HepG2 (cell line): Measurements from ENCODE around the gene PLXDC2.

ENCODE experiments used
- CAMTA2 ChIP-seq: sonication (generic); formaldehyde crosslinking; IDR thresholded peaks from 2 replicates; pipeline ENCODE4 v1.4.0; 2020; ENCODE audit warnings: mild to moderate bottlenecking, missing genetic modification reagents, borderline replicate concordance
- FOXC1 ChIP-seq: sonication (generic); formaldehyde crosslinking; IDR thresholded peaks from 2 replicates; pipeline ENCODE4 v1.8.0; 2022; ENCODE audit warnings: mild to moderate bottlenecking, missing genetic modification reagents, borderline replicate concordance
- FOXJ3 ChIP-seq: sonication (generic); formaldehyde crosslinking; IDR thresholded peaks from 2 replicates; pipeline ENCODE4 v1.4.0; 2020; ENCODE audit warnings: missing genetic modification reagents, mild to moderate bottlenecking, borderline replicate concordance
- JUND ChIP-seq: sonication (generic); formaldehyde crosslinking; IDR thresholded peaks from 2 replicates; pipeline ENCODE4 v1.8.0; 2022; ENCODE audit warnings: mild to moderate bottlenecking, missing genetic modification reagents
- KAT8 ChIP-seq: IDR thresholded peaks from 2 replicates; pipeline ENCODE4 v1.6.1; 2016; ENCODE audit warnings: missing genetic modification reagents, missing compliant biosample characterization
- KDM5A ChIP-seq: fragments of 200-600 bp; sonication (generic); IDR thresholded peaks from 2 replicates; pipeline ENCODE4 v1.7.0; 2018; ENCODE audit warnings: antibody characterized with exemption, mild to moderate bottlenecking, low read length, borderline replicate concordance
- SIN3B ChIP-seq: fragments of 150-350 bp; IDR thresholded peaks from 2 replicates; pipeline ENCODE4 v1.6.1; 2014; ENCODE audit warnings: low read length
- ZKSCAN1 ChIP-seq: fragments of 150-350 bp; IDR thresholded peaks from 2 replicates; pipeline ENCODE4 v1.6.1; 2014; ENCODE audit warnings: low read length
- ZNF12 ChIP-seq: sonication (generic); formaldehyde crosslinking; IDR thresholded peaks from 2 replicates; pipeline ENCODE4 v1.5.0; 2020; ENCODE audit warnings: missing genetic modification reagents
- ZNF569 ChIP-seq: sonication (generic); formaldehyde crosslinking; IDR thresholded peaks from 2 replicates; pipeline ENCODE4 v1.5.0; 2020; ENCODE audit warnings: mild to moderate bottlenecking, missing genetic modification reagents, moderate library complexity, borderline replicate concordance
- ZNF747 ChIP-seq: sonication (generic); formaldehyde crosslinking; IDR thresholded peaks from 2 replicates; pipeline ENCODE4 v1.8.1; 2023; ENCODE audit warnings: missing genetic modification reagents, mild to moderate bottlenecking, borderline replicate concordance
- TF ChIP-seq, protein P1 (sequence below): sonication (generic); formaldehyde crosslinking; IDR thresholded peaks from 2 replicates; pipeline ENCODE4 v1.5.0; 2020; ENCODE audit warnings: mild to moderate bottlenecking, missing genetic modification reagents, moderate library complexity
- TF ChIP-seq, protein P2 (sequence below): sonication (generic); formaldehyde crosslinking; IDR thresholded peaks from 2 replicates; pipeline ENCODE4 v1.8.1; 2022; ENCODE audit warnings: low read depth, mild to moderate bottlenecking, missing genetic modification reagents

DNA sequence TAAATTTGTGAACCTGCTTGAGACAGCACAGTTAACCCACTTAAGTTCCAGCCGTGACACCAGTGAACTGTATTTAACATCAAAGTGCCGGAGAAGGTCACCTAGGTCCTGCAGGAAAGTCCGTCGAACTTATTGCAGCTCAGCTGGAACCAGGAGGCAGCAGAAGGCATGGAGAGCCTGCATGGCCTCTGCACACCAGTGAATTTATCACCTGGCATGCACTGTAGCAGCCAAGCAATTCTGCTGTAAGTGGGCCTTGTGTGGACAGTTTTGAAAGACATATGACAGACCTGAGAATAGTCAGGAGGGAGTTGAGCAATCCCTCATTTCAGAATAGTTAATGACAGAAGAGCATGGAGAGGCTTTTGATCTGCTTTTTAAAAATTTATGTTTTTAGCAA is 108.8 kb downstream of the PLXDC2 start:
- no peak for TF ChIP-seq SIN3B
- no peak for TF ChIP-seq FOXC1 (CRISPR knock-in tag)
- no peak for TF ChIP-seq ZNF747
- TF ChIP-seq KDM5A = no peak
- TF ChIP-seq ZNF569 (CRISPR knock-in tag) = no peak
- TF ChIP-seq, protein P1, sequence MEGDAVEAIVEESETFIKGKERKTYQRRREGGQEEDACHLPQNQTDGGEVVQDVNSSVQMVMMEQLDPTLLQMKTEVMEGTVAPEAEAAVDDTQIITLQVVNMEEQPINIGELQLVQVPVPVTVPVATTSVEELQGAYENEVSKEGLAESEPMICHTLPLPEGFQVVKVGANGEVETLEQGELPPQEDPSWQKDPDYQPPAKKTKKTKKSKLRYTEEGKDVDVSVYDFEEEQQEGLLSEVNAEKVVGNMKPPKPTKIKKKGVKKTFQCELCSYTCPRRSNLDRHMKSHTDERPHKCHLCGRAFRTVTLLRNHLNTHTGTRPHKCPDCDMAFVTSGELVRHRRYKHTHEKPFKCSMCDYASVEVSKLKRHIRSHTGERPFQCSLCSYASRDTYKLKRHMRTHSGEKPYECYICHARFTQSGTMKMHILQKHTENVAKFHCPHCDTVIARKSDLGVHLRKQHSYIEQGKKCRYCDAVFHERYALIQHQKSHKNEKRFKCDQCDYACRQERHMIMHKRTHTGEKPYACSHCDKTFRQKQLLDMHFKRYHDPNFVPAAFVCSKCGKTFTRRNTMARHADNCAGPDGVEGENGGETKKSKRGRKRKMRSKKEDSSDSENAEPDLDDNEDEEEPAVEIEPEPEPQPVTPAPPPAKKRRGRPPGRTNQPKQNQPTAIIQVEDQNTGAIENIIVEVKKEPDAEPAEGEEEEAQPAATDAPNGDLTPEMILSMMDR = no peak
- no peak for TF ChIP-seq KAT8 (CRISPR knock-in tag)
- no peak for TF ChIP-seq ZNF12
- no peak for TF ChIP-seq CAMTA2 (CRISPR knock-in tag)
- no peak for TF ChIP-seq ZKSCAN1
- no peak for TF ChIP-seq JUND (CRISPR knock-in tag)
- TF ChIP-seq, protein P2, sequence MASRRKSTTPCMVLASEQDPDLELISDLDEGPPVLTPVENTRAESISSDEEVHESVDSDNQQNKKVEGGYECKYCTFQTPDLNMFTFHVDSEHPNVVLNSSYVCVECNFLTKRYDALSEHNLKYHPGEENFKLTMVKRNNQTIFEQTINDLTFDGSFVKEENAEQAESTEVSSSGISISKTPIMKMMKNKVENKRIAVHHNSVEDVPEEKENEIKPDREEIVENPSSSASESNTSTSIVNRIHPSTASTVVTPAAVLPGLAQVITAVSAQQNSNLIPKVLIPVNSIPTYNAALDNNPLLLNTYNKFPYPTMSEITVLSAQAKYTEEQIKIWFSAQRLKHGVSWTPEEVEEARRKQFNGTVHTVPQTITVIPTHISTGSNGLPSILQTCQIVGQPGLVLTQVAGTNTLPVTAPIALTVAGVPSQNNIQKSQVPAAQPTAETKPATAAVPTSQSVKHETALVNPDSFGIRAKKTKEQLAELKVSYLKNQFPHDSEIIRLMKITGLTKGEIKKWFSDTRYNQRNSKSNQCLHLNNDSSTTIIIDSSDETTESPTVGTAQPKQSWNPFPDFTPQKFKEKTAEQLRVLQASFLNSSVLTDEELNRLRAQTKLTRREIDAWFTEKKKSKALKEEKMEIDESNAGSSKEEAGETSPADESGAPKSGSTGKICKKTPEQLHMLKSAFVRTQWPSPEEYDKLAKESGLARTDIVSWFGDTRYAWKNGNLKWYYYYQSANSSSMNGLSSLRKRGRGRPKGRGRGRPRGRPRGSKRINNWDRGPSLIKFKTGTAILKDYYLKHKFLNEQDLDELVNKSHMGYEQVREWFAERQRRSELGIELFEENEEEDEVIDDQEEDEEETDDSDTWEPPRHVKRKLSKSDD (CRISPR knock-in tag) = no peak
- TF ChIP-seq FOXJ3 (CRISPR knock-in tag) = no peak
